HCT116 (cell line): ENCODE measurements around the gene ENTREP1. TPM values are rescaled to one million over a fixed set of nuclear protein-coding genes. Genes with fewer than 3 reads are reported as not detected.

Source experiments
- ATAC-seq: fragments of 200-7000 bp; cut with Tn5 transposase; 2 replicates; pipeline ENCODE4 v1.9.1; 2020; ENCODE audit warnings: mild to moderate bottlenecking, moderate library complexity
- BruUV-seq: library from RNA; stranded (reverse); fragments of 400-500 nt; replicated peaks from 2 replicates; lab custom pipeline; 2021; lab: Mats Ljungman, UMichigan
- CTCF ChIA-PET: fragments of 300-600 bp; sonication (Branson Sonifier 250); formaldehyde crosslinking; loops from one replicate; lab custom pipeline; 2021; ENCODE audit warnings: antibody characterized with exemption; lab: Charles Lee
- POLR2A ChIA-PET: fragments of 300-600, 350-600 bp; sonication (Branson Sonifier 250); formaldehyde crosslinking; loops from one replicate; lab custom pipeline; 2021; ENCODE audit warnings: antibody characterized with exemption; lab: Charles Lee
- RAD21 ChIA-PET, 2 experiments: fragments of 300-600 bp; sonication (Branson Sonifier 250); formaldehyde crosslinking; loops; one replicate each; lab custom pipeline; 2023; ENCODE audit warnings: low total read pairs in 2 of 2; ENCODE audit not compliant: uncharacterized antibody in 2 of 2, unreplicated experiment in 2 of 2, low non-redundant PET in 1 of 2; lab: Charles Lee
- DNase-seq: peaks from one replicate; pipeline ENCODE4 v3.0.0-alpha.2; 2010; ENCODE audit warnings: low read depth, low spot score
- H2AFZ ChIP-seq: fragments of 200-600 bp; shearing (Covaris generic), sonication (generic); 2 replicates; pipeline ENCODE4 v1.6.1; 2017; ENCODE audit warnings: low read depth, mixed run types, mixed read lengths, antibody characterized with exemption, low read length; ENCODE audit not compliant: poor library complexity, severe bottlenecking
- H3K27ac ChIP-seq: 2 replicates; pipeline ENCODE4 v1.5.1; 2012; ENCODE audit warnings: low read depth, low read length
- H3K27me3 ChIP-seq: fragments of 200-600 bp; sonication (generic); 2 replicates; pipeline ENCODE4 v1.6.1; 2016; ENCODE audit warnings: mixed run types, low read length, mixed read lengths; ENCODE audit not compliant: insufficient read depth
- H3K36me3 ChIP-seq, 2 experiments: fragments of 200-500 bp in 1 of 2; fragments of 200-600 bp in 1 of 2; sonication (Bioruptor generic) in 1 of 2; sonication (generic) in 1 of 2; 2 replicates each; pipeline versions ENCODE4 v1.5.1 to v1.6.1; 2014 to 2016; ENCODE audit warnings: low read length in 2 of 2, inconsistent platforms in 1 of 2, mixed read lengths in 1 of 2, mixed run types in 1 of 2; ENCODE audit not compliant: insufficient read depth in 2 of 2, control insufficient read depth in 1 of 2
- H3K4me1 ChIP-seq, 2 experiments: fragments of 200-600 bp in 1 of 2; sonication (generic) in 1 of 2; 2 replicates each; pipeline versions ENCODE4 v1.5.1 to v1.6.1; 2012 to 2017; ENCODE audit warnings: low read length in 2 of 2, inconsistent platforms in 1 of 2, mild to moderate bottlenecking in 1 of 2, mixed read lengths in 1 of 2, mixed run types in 1 of 2, moderate library complexity in 1 of 2; ENCODE audit not compliant: insufficient read depth in 2 of 2, control insufficient read depth in 1 of 2
- H3K4me2 ChIP-seq: fragments of 200-600 bp; sonication (generic); 2 replicates; pipeline ENCODE4 v1.6.1; 2017; ENCODE audit warnings: mixed run types, low read length, mixed read lengths
- H3K4me3 ChIP-seq, 2 experiments: fragments of 200-600 bp in 1 of 2; sonication (generic) in 1 of 2; replicated peaks in 1 of 2; 2 replicates each; pipeline ENCODE4 v1.5.1; 2011 to 2016; ENCODE audit warnings: low read length in 2 of 2, control low read depth in 1 of 2, low read depth in 1 of 2, mild to moderate bottlenecking in 1 of 2, mixed read lengths in 1 of 2, mixed run types in 1 of 2
- H3K79me2 ChIP-seq: fragments of 200-600 bp; sonication (generic); 2 replicates; pipeline ENCODE4 v1.6.1; 2017; ENCODE audit warnings: mild to moderate bottlenecking, mixed run types, low read length, moderate library complexity, mixed read lengths; ENCODE audit not compliant: insufficient read depth
- H3K9ac ChIP-seq: fragments of 200-600 bp; sonication (generic); 2 replicates; pipeline ENCODE4 v1.6.1; 2016; ENCODE audit warnings: low read length, mixed read lengths
- H3K9me2 ChIP-seq: fragments of 200-600 bp; sonication (generic), shearing (Covaris generic); 2 replicates; pipeline ENCODE4 v1.6.1; 2017; ENCODE audit warnings: mixed run types, mild to moderate bottlenecking, moderate library complexity; ENCODE audit not compliant: insufficient read depth
- H3K9me3 ChIP-seq, 2 experiments: fragments of 200-500 bp in 1 of 2; fragments of 200-600 bp in 1 of 2; sonication (Bioruptor generic) in 1 of 2; sonication (generic) in 1 of 2; 2 replicates each; pipeline ENCODE4 v1.6.1; 2014 to 2017; ENCODE audit warnings: low read length in 2 of 2, mixed read lengths in 2 of 2, inconsistent platforms in 1 of 2, low read depth in 1 of 2, mild to moderate bottlenecking in 1 of 2, mixed run types in 1 of 2, moderate library complexity in 1 of 2; ENCODE audit not compliant: control insufficient read depth in 1 of 2, insufficient read depth in 1 of 2
- H4K20me1 ChIP-seq: fragments of 200-600 bp; sonication (generic), shearing (Covaris generic); 2 replicates; pipeline ENCODE4 v1.6.1; 2017; ENCODE audit warnings: mixed run types, mild to moderate bottlenecking, moderate library complexity; ENCODE audit not compliant: insufficient read depth
- CBX3 ChIP-seq: IDR thresholded peaks from 2 replicates; pipeline ENCODE4 v1.6.1; 2012; ENCODE audit warnings: low read depth
- CTCF ChIP-seq, 3 experiments: fragments of 200-600 bp in 1 of 3; sonication (generic) in 1 of 3; IDR thresholded peaks in 2 of 3; conservative IDR thresholded peaks in 1 of 3; 2 replicates each; pipeline ENCODE4 v1.5.1; 2012 to 2017; ENCODE audit warnings: low read depth in 2 of 3, low read length in 2 of 3, antibody characterized with exemption in 1 of 3, borderline replicate concordance in 1 of 3, control low read depth in 1 of 3, mild to moderate bottlenecking in 1 of 3, mixed read lengths in 1 of 3, mixed run types in 1 of 3, moderate library complexity in 1 of 3; ENCODE audit not compliant: insufficient read depth in 1 of 3
- ELF1 ChIP-seq: IDR thresholded peaks from 2 replicates; pipeline ENCODE4 v1.6.1; 2012; ENCODE audit warnings: low read depth, borderline replicate concordance
- EZH2 ChIP-seq: fragments of 200-600 bp; sonication (generic); IDR thresholded peaks from 2 replicates; pipeline ENCODE4 v1.6.1; 2017; ENCODE audit warnings: antibody characterized with exemption, mixed run types
- FOSL1 ChIP-seq: IDR thresholded peaks from 2 replicates; pipeline ENCODE4 v1.6.1; 2012; ENCODE audit warnings: low read depth
- JUND ChIP-seq: IDR thresholded peaks from 2 replicates; pipeline ENCODE4 v1.6.1; 2012
- MAX ChIP-seq: IDR thresholded peaks from 2 replicates; pipeline ENCODE4 v1.6.1; 2012
- POLR2A ChIP-seq: IDR thresholded peaks from 2 replicates; pipeline ENCODE4 v1.7.0; 2011; ENCODE audit warnings: borderline replicate concordance; ENCODE audit not compliant: insufficient read depth, insufficient read length; ENCODE audit errors: extremely low read depth
- POLR2AphosphoS5 ChIP-seq: IDR thresholded peaks from 2 replicates; pipeline ENCODE4 v1.6.1; 2011; ENCODE audit warnings: mild to moderate bottlenecking, low read depth, low read length, moderate library complexity
- RAD21 ChIP-seq: IDR thresholded peaks from 2 replicates; pipeline ENCODE4 v1.6.1; 2012; ENCODE audit warnings: low read depth, mild to moderate bottlenecking
- SIN3A ChIP-seq: IDR thresholded peaks from 2 replicates; pipeline ENCODE4 v1.6.1; 2012; ENCODE audit warnings: low read depth
- SP1 ChIP-seq: IDR thresholded peaks from 2 replicates; pipeline ENCODE4 v1.6.1; 2012; ENCODE audit warnings: low read depth
- SRF ChIP-seq: IDR thresholded peaks from 2 replicates; pipeline ENCODE4 v1.6.1; 2012; ENCODE audit warnings: low read depth
- TCF7L2 ChIP-seq: IDR thresholded peaks from 2 replicates; pipeline ENCODE4 v1.7.0; 2011; ENCODE audit warnings: borderline replicate concordance, inconsistent platforms; ENCODE audit not compliant: insufficient read depth, insufficient read length; ENCODE audit errors: extremely low read depth
- YY1 ChIP-seq: IDR thresholded peaks from 2 replicates; pipeline ENCODE4 v1.6.1; 2011; ENCODE audit warnings: low read length, low read depth, moderate library complexity, mild to moderate bottlenecking; ENCODE audit not compliant: insufficient replicate concordance; ENCODE audit errors: extremely low read depth
- ZFX ChIP-seq: fragments of 450-650 bp; IDR thresholded peaks from 2 replicates; pipeline ENCODE4 v1.6.1; 2017
- ZNF274 ChIP-seq: fragments of 200-500 bp; sonication (Bioruptor generic); IDR thresholded peaks from 2 replicates; pipeline ENCODE4 v1.6.1; 2014; ENCODE audit warnings: mild to moderate bottlenecking, low read depth, low read length, inconsistent platforms
- intact Hi-C: fragments of 100-400 bp; cut with micrococcal nuclease; formaldehyde crosslinking; loops from 2 replicates; pipeline ENCODE4 v1.10.0; 2022
- total RNA-seq: library from RNA; stranded (reverse); gene quantifications from one replicate; pipeline ENCODE4 v1.2.1, GENCODE V29; 2021; ENCODE audit not compliant: unreplicated experiment
- TF ChIP-seq, protein P1 (sequence below): IDR thresholded peaks from 2 replicates; pipeline ENCODE4 v1.6.1; 2012
- TF ChIP-seq, protein P2 (sequence below): IDR thresholded peaks from 2 replicates; pipeline ENCODE4 v1.6.1; 2012; ENCODE audit warnings: low read depth
- TF ChIP-seq, protein P3 (sequence below): IDR thresholded peaks from 2 replicates; pipeline ENCODE4 v1.6.1; 2011; ENCODE audit warnings: mild to moderate bottlenecking, low read length, moderate library complexity; ENCODE audit not compliant: insufficient replicate concordance; ENCODE audit errors: extremely low read depth

Gene ENTREP1
- total RNA-seq, 1 experiment from 2014 or later: 1.1 TPM

- DNase-seq: no peak
- H3K9me2 ChIP-seq: no peaks in the 10 kb centered on the region
These were observed 10.5 kb upstream of the ENTREP1 start for GRCh38 chr9:69314547-69314946.

More at GRCh38 chr9:69314547-69314946, 10.5 kb upstream of the ENTREP1 start:
- Histone ChIP-seq H3K36me3 (no peaks in the 10 kb centered on the region), H3K27me3 (no peaks in the 10 kb centered on the region), H2AFZ (no peak overlapping the region), H4K20me1 (no peaks in the 10 kb centered on the region), H3K79me2 (no peaks in the 10 kb centered on the region), H3K9ac (no peak overlapping the region), H3K4me3 (no peak overlapping the region), H3K4me2 (no peak overlapping the region), H3K27ac (no peak overlapping the region), H3K4me1 (no peaks in the 10 kb centered on the region), H3K9me3 (peaks cover 0 to 11% of the 10 kb centered on the region in 2 experiments; a peak in 2 of 4 replicates)
- ATAC-seq: no peak
- RAD21 ChIA-PET: no interaction called here
- no TSS peak for BruUV-seq
- CTCF ChIA-PET: interaction anchor here (1.3 kb wide), 1 partner anchor 23 kb away, joined by 3 read pairs; no protein-coding TSS in a partner anchor
- intact Hi-C loops: no loop called here
- POLR2A ChIA-PET: no interaction called here
- TF ChIP-seq ZNF274 (no peak), FOSL1 (no peak), SIN3A (no peak), SP1 (no peak), POLR2AphosphoS5 (no peak), YY1 (no peak), RAD21 (no peak), JUND (no peak), TCF7L2 (no peak), CBX3 (no peak), SRF (no peak), POLR2A (no peak), ZFX (no peak), MAX (no peak), ELF1 (no peak), CTCF (IDR thresholded peaks at IDR 0.05 in 2 of 3, conservative IDR thresholded peaks at IDR 0.05 in 1 of 3; ENCODE audit: borderline replicate concordance in 1 of 3, insufficient read depth in 1 of 3, low read depth in 2 of 3, low read length in 2 of 3) (no peak), EZH2 (no peak)
- TF ChIP-seq, protein P1, sequence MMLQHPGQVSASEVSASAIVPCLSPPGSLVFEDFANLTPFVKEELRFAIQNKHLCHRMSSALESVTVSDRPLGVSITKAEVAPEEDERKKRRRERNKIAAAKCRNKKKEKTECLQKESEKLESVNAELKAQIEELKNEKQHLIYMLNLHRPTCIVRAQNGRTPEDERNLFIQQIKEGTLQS: no peak
- TF ChIP-seq, protein P2, sequence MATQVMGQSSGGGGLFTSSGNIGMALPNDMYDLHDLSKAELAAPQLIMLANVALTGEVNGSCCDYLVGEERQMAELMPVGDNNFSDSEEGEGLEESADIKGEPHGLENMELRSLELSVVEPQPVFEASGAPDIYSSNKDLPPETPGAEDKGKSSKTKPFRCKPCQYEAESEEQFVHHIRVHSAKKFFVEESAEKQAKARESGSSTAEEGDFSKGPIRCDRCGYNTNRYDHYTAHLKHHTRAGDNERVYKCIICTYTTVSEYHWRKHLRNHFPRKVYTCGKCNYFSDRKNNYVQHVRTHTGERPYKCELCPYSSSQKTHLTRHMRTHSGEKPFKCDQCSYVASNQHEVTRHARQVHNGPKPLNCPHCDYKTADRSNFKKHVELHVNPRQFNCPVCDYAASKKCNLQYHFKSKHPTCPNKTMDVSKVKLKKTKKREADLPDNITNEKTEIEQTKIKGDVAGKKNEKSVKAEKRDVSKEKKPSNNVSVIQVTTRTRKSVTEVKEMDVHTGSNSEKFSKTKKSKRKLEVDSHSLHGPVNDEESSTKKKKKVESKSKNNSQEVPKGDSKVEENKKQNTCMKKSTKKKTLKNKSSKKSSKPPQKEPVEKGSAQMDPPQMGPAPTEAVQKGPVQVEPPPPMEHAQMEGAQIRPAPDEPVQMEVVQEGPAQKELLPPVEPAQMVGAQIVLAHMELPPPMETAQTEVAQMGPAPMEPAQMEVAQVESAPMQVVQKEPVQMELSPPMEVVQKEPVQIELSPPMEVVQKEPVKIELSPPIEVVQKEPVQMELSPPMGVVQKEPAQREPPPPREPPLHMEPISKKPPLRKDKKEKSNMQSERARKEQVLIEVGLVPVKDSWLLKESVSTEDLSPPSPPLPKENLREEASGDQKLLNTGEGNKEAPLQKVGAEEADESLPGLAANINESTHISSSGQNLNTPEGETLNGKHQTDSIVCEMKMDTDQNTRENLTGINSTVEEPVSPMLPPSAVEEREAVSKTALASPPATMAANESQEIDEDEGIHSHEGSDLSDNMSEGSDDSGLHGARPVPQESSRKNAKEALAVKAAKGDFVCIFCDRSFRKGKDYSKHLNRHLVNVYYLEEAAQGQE: no peak
- TF ChIP-seq, protein P3, sequence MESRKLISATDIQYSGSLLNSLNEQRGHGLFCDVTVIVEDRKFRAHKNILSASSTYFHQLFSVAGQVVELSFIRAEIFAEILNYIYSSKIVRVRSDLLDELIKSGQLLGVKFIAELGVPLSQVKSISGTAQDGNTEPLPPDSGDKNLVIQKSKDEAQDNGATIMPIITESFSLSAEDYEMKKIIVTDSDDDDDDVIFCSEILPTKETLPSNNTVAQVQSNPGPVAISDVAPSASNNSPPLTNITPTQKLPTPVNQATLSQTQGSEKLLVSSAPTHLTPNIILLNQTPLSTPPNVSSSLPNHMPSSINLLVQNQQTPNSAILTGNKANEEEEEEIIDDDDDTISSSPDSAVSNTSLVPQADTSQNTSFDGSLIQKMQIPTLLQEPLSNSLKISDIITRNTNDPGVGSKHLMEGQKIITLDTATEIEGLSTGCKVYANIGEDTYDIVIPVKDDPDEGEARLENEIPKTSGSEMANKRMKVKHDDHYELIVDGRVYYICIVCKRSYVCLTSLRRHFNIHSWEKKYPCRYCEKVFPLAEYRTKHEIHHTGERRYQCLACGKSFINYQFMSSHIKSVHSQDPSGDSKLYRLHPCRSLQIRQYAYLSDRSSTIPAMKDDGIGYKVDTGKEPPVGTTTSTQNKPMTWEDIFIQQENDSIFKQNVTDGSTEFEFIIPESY: no peak
- TF ChIP-seq, all 23 proteins: peak for 0
